Fibroblast of skin of abdomen (primary cell): ENCODE results near the gene PTGER4.
"Not testable (repeated sequence)": the region's sequence is repeated elsewhere in the genome, so short reads cannot be mapped to it uniquely, and the experiment has no call there.

Source experiments
- DNase-seq: peaks from one replicate; pipeline ENCODE4 v3.0.0-alpha.2; 2013

Gene PTGER4

GRCh38 chr5:40694433-40694832 lies 14.7 kb downstream of the PTGER4 start:
- no peak for DNase-seq

DNA sequence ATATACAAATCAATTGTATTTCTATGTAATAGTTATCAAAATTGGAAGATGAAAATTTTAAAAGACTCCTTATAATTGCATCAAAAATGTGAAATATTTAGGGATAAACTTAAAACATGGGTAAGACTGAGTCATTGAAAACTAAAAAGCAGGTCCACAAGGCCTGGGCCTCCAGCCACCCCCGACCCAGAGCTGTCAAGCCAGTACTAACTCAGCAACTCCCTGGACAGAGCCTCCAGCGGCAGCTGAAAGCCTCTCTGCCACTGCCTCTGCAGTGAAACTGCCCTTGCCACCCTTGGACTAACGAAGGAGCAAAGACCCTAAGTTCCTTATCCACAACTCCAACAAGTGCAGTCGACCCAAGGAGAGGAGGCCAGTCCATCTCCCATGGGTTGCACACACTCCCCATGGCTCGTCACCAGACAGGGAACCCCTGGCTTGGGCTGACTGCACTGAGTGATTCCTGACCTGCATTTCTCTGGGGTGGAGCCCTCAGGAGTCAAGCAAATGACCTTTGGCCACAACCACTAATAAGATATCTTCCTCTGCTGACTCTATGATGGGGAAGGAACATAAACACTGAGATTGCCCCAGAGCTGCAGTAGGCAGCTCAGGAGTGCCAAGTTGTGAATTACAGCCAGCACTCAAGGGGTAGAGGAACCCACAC lies 20.5 kb downstream of the PTGER4 start:
- no peak for DNase-seq

DNA sequence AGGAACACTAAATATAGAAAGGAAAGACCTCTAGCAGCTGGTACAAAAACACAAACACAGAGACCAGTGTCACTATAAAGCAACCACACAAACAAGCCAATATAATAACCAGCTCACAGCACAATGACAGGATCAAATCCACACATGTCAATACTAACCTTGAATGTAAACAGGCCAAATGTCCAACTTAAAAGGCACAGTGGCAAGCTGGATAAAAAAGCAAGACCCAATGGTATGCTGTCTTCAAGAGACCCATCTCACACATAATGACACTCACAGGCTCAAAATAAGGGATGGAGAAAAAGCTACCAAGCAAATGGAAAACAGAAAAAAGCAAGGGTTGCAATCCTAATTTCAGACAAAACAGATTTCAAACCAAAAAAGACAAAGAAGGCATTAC lies 22.3 kb downstream of the PTGER4 start:
- DNase-seq: not testable (repeated sequence)

DNA sequence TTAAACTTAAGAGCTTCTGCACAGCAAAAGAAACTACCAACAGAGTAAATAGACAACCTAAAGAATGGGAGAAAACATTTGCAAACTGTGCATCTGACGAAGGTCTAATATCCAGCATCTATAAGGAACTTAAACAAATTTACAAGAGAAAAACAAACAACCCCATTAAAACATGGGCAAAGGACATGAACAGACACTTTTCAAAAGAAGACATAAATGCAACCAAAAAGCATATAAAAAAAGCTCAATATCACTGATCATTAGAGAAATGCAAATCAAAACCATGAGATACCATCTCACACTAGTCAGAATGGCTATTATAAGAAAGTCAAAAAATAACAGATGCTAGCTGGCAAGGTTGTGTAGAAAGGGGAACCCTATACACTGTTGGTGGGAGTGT lies 25.8 kb downstream of the PTGER4 start:
- not testable (repeated sequence) for DNase-seq

DNA sequence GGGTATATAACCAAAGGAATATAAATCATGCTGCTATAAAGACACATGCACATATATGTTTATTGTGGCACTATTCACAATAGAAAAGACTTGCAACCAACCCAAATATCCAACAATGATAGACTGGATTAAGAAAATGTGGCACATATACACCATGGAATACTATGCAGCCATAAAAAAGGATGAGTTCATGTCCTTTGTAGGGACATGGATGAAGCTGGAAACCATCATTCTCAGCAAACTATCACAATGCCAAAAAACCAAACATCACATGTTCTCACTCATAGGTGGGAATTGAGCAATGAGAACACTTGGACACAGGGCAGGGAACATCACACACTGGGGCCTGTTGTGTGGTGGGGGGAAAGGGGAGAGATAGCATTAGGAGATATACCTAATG lies 30.9 kb downstream of the PTGER4 start:
- DNase-seq: not testable (repeated sequence)

- DNase-seq: no peak
Measured at GRCh38 chr5:40714001-40714400, 34.3 kb downstream of the PTGER4 start.

DNA sequence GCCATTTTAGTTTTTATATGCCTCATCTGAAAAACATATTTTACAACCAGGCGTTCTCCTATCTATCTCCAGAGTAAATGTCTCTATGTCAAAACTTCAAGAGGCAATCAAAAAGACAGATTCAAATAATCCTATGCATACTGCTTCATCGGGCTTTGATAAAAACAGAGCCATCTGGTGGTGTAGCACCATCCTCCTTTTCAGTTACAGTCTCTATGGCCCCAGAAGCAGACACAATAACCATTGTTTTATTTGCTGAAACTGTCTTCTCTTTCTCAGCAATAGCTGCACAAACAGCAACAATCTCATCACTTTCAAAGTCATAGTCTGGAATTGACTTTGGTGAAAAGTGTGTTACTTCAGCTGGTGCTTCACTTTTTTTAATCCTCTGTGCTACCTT lies 36.3 kb downstream of the PTGER4 start:
- DNase-seq: peak; percentile 9

DNA sequence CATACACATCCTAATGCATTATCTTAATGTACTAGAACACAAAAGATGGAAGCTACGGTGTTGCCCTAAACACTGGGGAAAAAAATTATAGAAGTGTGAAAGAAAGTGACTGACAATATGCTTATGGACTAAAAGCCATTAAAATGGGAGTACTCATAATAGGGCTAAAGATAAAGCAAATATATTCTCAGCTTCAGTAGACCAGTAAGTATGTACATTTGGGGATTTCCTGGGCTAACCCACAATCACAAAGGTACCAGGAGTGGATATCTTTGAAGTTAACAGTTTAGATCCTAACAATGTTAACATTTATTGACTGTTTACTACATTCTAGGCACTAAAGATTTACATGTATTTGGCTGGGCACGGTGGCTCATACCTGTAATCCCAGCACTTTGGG lies 36.9 kb downstream of the PTGER4 start:
- no peak for DNase-seq

DNA sequence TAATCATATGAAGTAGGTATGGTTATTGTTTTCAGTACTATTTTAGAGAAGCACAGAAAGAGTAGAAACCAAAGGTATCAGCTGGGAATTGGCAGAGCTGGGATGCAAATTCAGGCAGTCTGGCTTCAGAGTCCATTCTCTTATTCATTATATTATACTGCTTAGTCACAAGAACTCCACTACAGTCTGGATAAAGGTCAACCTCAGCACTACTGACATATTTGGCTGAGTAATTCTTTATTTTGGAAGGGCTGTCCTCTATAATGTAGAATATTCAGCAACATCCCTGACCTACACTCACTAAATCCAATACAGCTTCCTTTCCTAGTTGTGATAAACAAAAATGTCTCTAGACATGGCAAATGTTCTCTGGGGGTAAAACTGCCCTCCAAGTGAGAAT lies 37.6 kb downstream of the PTGER4 start:
- DNase-seq: peak; percentile 45

- DNase-seq: no peak
Measured at GRCh38 chr5:40720069-40720468, 40.4 kb downstream of the PTGER4 start.

DNA sequence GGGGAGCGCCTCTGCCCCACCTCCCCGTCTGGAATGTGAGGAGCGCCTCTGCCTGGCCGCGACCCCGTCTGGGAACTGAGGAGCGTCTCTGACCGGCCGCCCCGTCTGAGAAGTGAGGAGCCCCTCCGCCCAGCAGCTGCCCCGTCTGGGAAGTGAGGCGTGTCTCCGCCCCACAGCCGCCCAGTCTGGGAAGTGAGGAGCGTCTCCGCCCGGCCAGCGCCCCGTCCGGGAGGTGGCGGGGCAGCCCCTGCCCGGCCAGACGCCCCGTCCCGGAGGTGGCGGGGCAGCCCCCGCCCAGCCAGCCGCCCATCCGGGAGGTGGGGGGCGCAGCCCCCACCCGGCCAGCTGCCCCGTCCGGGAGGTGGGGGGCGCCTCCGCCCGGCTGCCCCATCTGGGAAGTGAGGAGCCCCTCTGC lies 42.8 kb downstream of the PTGER4 start:
- DNase-seq: not testable (repeated sequence)

DNA sequence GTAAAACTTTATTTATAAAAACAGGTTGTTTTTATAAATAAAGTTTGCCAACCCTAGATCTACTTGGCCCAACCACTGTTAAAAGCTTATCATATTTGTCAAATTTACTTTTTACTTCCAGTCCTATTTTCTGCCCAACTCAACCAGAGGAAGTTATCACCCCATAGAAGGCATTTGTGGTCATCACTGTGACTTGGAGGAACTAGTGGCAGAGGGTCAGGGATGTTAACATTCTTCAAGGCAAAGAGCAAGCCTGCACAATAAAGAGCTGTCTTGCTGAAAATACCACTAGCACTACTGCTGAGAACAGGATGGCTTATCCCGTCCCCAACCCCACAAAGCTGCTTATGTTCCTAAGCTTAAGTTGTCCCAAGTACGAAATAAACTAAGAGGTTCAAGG lies 53.7 kb downstream of the PTGER4 start:
- DNase-seq: no peak

- DNase-seq: no peak
Measured at GRCh38 chr5:40733879-40734563, 54.3 kb downstream of the PTGER4 start.

DNA sequence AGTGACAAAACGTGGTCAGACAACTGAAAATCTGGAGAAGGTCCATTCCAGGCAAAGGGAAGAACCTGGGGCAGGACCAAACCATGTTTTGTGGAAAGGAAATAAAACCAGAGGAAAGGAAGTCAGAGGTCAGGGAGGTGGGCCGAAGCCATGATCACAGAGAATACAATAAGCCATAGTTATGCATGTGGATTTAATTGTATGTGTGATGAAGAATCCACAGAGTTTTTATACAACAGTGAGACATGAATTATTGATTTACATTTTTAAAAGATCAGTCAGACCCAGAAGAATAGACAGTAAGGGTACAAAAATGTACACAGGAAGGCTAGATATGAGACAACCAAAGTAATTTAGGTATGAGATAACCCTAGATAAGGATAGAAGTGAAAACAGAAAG lies 55.3 kb downstream of the PTGER4 start:
- DNase-seq: peak; percentile 64

DNA sequence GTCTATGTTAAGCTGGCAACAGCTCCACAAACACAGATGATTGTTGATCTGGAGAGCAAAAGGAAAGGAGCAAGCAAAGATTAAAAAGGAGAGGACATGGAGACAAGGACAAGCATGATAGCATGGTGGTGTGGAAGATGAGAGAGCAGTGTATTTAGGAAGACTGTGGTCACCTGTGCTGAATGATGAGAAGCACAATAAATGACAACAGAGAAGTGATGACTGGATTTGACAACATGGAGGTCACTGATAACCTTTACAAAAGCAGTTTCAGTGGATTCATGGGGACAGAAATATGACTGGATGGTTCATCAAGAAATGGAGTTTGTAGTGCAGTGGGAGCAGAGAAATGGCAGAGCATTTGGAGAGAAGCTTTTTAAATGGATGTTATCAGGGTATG lies 55.9 kb downstream of the PTGER4 start:
- DNase-seq: no peak

DNA sequence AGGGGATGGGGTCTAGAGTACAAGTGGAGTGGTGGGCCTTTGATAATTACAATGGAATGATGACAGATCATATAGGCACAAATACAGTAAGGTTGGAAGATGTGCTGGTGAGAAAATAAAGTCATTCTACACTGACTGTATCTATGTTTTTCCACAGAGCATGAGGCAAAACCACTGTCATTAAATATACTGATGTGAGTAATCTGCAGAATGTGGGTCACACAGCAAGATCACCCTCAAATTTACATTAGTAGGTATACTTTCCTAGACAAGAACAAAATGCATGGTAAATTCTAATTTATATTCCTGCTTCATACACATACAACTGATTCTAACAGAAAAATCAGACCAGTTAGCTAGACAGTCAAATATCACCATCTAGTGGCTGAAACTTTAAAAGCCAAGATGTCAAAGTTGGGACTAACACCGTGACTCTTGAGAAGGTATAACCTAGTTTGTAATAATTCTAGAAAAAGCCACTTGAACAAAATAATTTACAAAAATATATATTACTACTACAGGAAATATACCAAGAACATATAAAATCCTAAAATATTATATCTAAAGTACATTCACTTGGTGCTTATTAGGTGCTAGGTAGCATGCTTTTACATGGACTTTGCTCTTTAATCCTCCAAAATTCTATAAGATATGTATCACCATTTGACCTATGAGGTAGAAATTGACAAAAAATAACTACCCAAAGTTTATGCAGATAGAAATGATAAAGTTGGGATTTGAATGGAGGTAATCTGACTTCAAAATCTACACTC lies 56.6 kb downstream of the PTGER4 start:
- peak; percentile 61 for DNase-seq

DNA sequence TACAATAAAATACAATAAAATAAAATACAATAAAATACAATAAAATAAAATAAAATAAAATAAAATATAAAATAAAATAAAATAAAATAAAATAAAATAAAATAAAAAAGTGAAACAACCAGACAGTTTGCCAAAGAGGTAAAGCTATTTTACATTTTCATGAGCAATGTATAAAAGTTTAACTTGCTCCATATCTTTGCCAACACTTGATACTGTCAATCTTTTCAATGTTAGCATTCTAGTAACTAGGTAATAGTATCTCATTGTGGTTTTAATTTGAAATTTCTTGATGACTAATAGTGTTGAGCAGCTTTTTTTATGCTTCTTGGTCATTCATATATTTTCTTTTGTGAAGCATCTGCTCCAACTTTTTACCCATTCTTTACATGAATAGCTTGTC lies 58.8 kb downstream of the PTGER4 start:
- DNase-seq: peak; percentile 5
